ENCODE measurements around the gene DPY30.
"Not testable (repeated sequence)": the region's sequence is repeated elsewhere in the genome, so short reads cannot be mapped to it uniquely, and the experiment has no call there.

The DPY30 gene

GRCh38 chr2:32039447-32040219 lies at the start of gene DPY30:
TSS of gene DPY30 (minus strand) at chr2:32039805. CDS start at chr2:32039456, 349 bp downstream.
- DNase-seq (ENCODE audit: low read depth) = peak; percentile 91

- DNase-seq (ENCODE audit: low read depth) = no peak
These were observed 34.5 kb upstream of the DPY30 start for GRCh38 chr2:32074134-32074506.

GRCh38 chr2:32067549-32067948 lies 27.9 kb upstream of the DPY30 start:
- DNase-seq (ENCODE audit: low read depth) = no peak

GRCh38 chr2:32064713-32065112 lies 25.1 kb upstream of the DPY30 start:
- no peak for DNase-seq (ENCODE audit: low read depth)

GRCh38 chr2:32064021-32064601 lies 24.5 kb upstream of the DPY30 start:
- DNase-seq (ENCODE audit: low read depth) = no peak

- DNase-seq (ENCODE audit: low read depth) = peak; percentile 90
These were observed 23.9 kb upstream of the DPY30 start, which contains the start of gene SPAST for GRCh38 chr2:32063310-32064020. TSS of gene SPAST (plus strand) at chr2:32063556. CDS start at chr2:32063832, 276 bp downstream.

- no peak for DNase-seq (ENCODE audit: low read depth)
These were observed 22.6 kb upstream of the DPY30 start for GRCh38 chr2:32061973-32062861.

- DNase-seq (ENCODE audit: low read depth) = no peak
These were observed 21.8 kb upstream of the DPY30 start for GRCh38 chr2:32061430-32061829.

- DNase-seq (ENCODE audit: low read depth) = no peak
These were observed 20.7 kb upstream of the DPY30 start for GRCh38 chr2:32060266-32060665.

- no peak for DNase-seq (ENCODE audit: low read depth)
These were observed 18.5 kb upstream of the DPY30 start for GRCh38 chr2:32058130-32058529.

GRCh38 chr2:32054583-32054982 lies 15.0 kb upstream of the DPY30 start:
- DNase-seq (ENCODE audit: low read depth) = not testable (repeated sequence)

- DNase-seq (ENCODE audit: low read depth) = no peak
These were observed 12.3 kb upstream of the DPY30 start for GRCh38 chr2:32051836-32052439.

GRCh38 chr2:32043561-32043960 lies 4.0 kb upstream of the DPY30 start:
- DNase-seq (ENCODE audit: low read depth) = no peak

- not testable (repeated sequence) for DNase-seq (ENCODE audit: low read depth)
These were observed 5.3 kb downstream of the DPY30 start for GRCh38 chr2:32034198-32034887.

- DNase-seq (ENCODE audit: low read depth) = not testable (repeated sequence)
These were observed 20.7 kb downstream of the DPY30 start for GRCh38 chr2:32018789-32019482.

- DNase-seq (ENCODE audit: low read depth) = no peak
These were observed 26.7 kb downstream of the DPY30 start for GRCh38 chr2:32012872-32013271.

GRCh38 chr2:32011485-32011960 lies 28.1 kb downstream of the DPY30 start:
- no peak for DNase-seq (ENCODE audit: low read depth)

- DNase-seq (ENCODE audit: low read depth) = peak; percentile 88
These were observed 28.7 kb downstream of the DPY30 start, which contains the start of gene MEMO1 for GRCh38 chr2:32010670-32011484. TSS of gene MEMO1 (minus strand) at chr2:32011008. CDS start at chr2:32010247, 761 bp downstream.

- peak; percentile 17 for DNase-seq (ENCODE audit: low read depth)
These were observed 29.3 kb downstream of the DPY30 start for GRCh38 chr2:32010280-32010669.
